Mesodermal cell (in vitro differentiated cells): ENCODE measurements around the gene TMEM9B.
A peak's percentile ranks its signal among the peaks of the same experiment; 100 is the strongest.

ENCODE experiments used
- H3K27ac ChIP-seq: 2 replicates; pipeline ENCODE4 v1.7.0; 2013; ENCODE audit warnings: mild to moderate bottlenecking, low read depth, low read length, moderate library complexity; ENCODE audit not compliant: severe bottlenecking
- H3K36me3 ChIP-seq: 2 replicates; pipeline ENCODE4 v1.7.1; 2013; ENCODE audit warnings: mild to moderate bottlenecking, low read length, moderate library complexity; ENCODE audit not compliant: control insufficient read depth, insufficient read depth
- H3K4me1 ChIP-seq: one replicate; pipeline ENCODE4 v1.7.1; 2013; ENCODE audit warnings: mild to moderate bottlenecking, low read length; ENCODE audit not compliant: insufficient read depth, control insufficient read depth, poor library complexity, severe bottlenecking
- H3K4me3 ChIP-seq: 2 replicates; pipeline ENCODE4 v1.7.0; 2013; ENCODE audit warnings: low read length, control low read depth, mild to moderate bottlenecking; ENCODE audit not compliant: insufficient read depth, poor library complexity, severe bottlenecking; ENCODE audit errors: extremely low read depth
- H3K9me3 ChIP-seq: 2 replicates; pipeline ENCODE4 v1.7.1; 2013; ENCODE audit warnings: mild to moderate bottlenecking, low read length, moderate library complexity; ENCODE audit not compliant: control insufficient read depth
- WGBS, 2 experiments: methylation state at CpG; one replicate each; pipeline ENCODE4 v1.1.5; 2013; ENCODE audit warnings: missing lambda C conversion rate in 2 of 2; ENCODE audit not compliant: insufficient coverage in 2 of 2; 5-methylcytosine and 5-hydroxymethylcytosine counted together

The TMEM9B gene

DNA sequence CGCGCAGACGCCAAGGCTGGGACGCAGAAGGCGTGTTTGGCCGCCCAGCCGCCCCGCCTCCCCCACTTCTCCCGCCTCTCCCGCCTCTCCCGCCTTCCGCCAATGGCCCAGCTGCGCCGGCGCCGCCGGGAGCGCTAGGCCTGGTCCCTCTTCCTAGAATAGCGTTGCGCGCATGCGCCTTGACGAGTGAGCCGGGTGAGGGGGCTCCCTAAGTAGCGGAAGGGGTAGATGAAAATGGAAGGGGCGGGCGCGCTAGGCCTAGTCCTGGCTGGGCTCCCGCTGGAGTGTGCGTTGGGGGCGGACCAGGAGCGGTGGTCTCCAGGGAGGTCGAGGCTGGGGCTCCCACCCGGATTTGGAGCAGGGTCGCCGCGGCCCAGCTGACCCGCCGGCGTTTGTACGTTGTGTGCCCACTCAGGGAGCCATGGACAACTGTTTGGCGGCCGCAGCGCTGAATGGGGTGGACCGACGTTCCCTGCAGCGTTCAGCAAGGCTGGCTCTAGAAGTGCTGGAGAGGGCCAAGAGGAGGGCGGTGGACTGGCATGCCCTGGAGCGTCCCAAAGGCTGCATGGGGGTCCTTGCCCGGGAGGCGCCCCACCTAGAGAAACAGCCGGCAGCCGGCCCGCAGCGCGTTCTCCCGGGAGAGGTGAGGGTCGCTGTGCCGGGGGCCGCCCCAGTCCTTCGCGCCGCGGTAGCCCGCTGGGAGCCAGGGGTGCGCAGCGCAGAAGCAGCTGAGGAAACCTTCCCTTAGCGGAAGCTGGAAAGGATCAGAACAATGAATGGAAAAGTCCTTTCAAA is 53.0 kb downstream of the TMEM9B start, which contains the start of gene AKIP1:
AKIP1 (plus strand) TSS at position 161 of the 795 bp plus-strand sequence; CDS start at position 422, 261 bp downstream.
- Histone ChIP-seq H3K4me1 (peaks cover 21% of the 10 kb centered on the region), H3K9me3 (no peaks in the 10 kb centered on the region), H3K27ac (peak within 1 kb of the TSS; percentile 83), H3K4me3 (peak within 1 kb of the TSS; percentile 79), H3K36me3 (peaks cover 22% of the 10 kb centered on the region)
- WGBS, 2 experiments, result 0% methylated on average over 43 to 45 of the region's 68 CpGs

GRCh38 chr11:8910649-8911026 is 53.6 kb downstream of the TMEM9B start:
- Histone ChIP-seq H3K36me3 (peaks cover 17% of the 10 kb centered on the region), H3K4me1 (peaks cover 16% of the 10 kb centered on the region), H3K27ac (no peak overlapping the region), H3K4me3 (peak overlapping the region; percentile 79), H3K9me3 (no peaks in the 10 kb centered on the region)
- 6% methylated on average over 2 of the region's 19 CpGs; no CpG with 5 or more reads in 1 of the 2 experiments for WGBS, 2 experiments

- Histone ChIP-seq H3K9me3 (no peaks in the 10 kb centered on the region), H3K4me3 (no peak overlapping the region), H3K4me1 (no peaks in the 10 kb centered on the region), H3K36me3 (no peaks in the 10 kb centered on the region), H3K27ac (no peak overlapping the region)
Measured at GRCh38 chr11:8908099-8908498, 56.1 kb downstream of the TMEM9B start.

DNA sequence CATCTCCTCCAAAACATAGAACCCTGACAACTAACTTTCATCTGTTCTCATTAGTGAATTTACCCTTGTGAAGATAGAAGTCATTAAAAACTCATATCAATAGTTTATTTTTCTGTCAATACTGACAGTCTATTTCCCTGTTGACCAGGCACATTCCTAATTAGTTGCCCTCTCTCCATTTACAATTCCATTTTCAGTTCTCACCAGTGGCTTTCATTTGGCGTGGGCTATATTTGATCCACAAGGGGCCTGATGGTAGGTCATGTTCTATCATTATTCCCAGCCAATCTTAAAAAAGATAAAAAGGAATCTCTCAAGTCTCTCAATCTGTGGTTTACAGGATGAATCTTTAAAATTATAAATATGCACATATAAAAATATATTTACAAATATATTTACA is 57.1 kb downstream of the TMEM9B start:
- WGBS, 2 experiments, result 100% methylated on average over 1 of the region's 1 CpG; no CpG with 5 or more reads in 1 of the 2 experiments
- H3K9me3 ChIP-seq, result no peaks in the 10 kb centered on the region
- H3K36me3 ChIP-seq, result no peaks in the 10 kb centered on the region
- no peaks in the 10 kb centered on the region for H3K4me1 ChIP-seq
- H3K27ac ChIP-seq, result no peak overlapping the region
- no peak overlapping the region for H3K4me3 ChIP-seq

- no peak overlapping the region for H3K27ac ChIP-seq
- peaks cover 3% of the 10 kb centered on the region for H3K9me3 ChIP-seq
- H3K4me3 ChIP-seq, result no peak overlapping the region
- H3K36me3 ChIP-seq, result no peaks in the 10 kb centered on the region
- WGBS, 2 experiments, result 100% methylated on average over 2 of the region's 5 CpGs; no CpG with 5 or more reads in 1 of the 2 experiments
- H3K4me1 ChIP-seq, result no peaks in the 10 kb centered on the region
Measured at GRCh38 chr11:8905528-8906165, 58.6 kb downstream of the TMEM9B start.

DNA sequence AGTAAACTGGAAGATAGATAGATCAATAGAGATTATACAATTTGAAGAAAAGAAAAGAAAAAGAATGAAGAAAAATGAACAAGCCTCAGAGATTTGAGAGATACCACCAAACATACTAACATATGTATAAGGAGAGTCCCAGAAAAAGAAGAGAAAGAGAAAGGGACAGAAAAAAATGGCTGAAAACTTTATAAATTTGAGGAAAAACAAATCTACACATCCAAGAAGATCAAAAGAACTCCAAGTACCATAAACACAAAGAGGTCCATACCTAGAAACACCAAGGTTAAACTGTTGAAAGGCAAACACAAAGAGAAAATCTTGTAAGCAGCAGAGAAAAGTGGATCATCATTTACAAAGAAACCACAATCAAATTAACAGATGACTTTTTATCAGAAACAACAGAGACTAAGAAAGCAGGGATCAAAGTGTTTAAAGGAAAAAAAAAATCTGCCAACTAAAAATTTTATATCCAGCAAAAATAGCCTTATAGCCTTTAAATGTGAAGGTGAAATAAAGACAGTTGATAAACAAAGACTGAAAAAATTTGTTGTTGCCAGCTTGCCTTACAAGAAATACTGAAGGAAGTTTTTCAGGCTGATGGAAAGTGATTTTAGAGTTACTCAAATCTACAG is 65.0 kb downstream of the TMEM9B start:
- no peaks in the 10 kb centered on the region for H3K36me3 ChIP-seq

More for the DNA sequence above, 65.0 kb downstream of the TMEM9B start:
- Histone ChIP-seq H3K4me1 (no peaks in the 10 kb centered on the region), H3K27ac (no peak overlapping the region), H3K4me3 (no peak overlapping the region), H3K9me3 (peaks cover 11% of the 10 kb centered on the region)
